ENCODE measurements around the gene EIF5B. TPM values are rescaled to one million over a fixed set of nuclear protein-coding genes. Genes with fewer than 3 reads are reported as not detected.

EIF5B gene
- total RNA-seq, 4 donors from 2014 or later, result 21.4 to 83.5 (median 33.5) TPM

GRCh38 chr2:99397266-99397920, 60.2 kb downstream of the EIF5B start:
- no peak for TF ChIP-seq CTCF (IDR thresholded peaks at IDR 0.05)
- TF ChIP-seq POLR2A (IDR thresholded peaks at IDR 0.05), result no peak
- Histone ChIP-seq H3K36me3 (no peaks in the 10 kb centered on the region), H3K4me1 (no peaks in the 10 kb centered on the region), H3K4me3 (no peak overlapping the region), H3K27me3 (no peaks in the 10 kb centered on the region), H3K9me3 (no peaks in the 10 kb centered on the region), H3K27ac (no peak overlapping the region)
- DNase-seq, result no peak
- intact Hi-C loops (cut with DNase I; ENCODE audit: low total_unique reads), result no loop called here

GRCh38 chr2:99398303-99398702, 61.1 kb downstream of the EIF5B start:
- no peak for DNase-seq
- intact Hi-C loops (cut with DNase I; ENCODE audit: low total_unique reads), result no loop called here
- Histone ChIP-seq H3K9me3 (no peaks in the 10 kb centered on the region), H3K27me3 (no peaks in the 10 kb centered on the region), H3K4me1 (no peaks in the 10 kb centered on the region), H3K27ac (no peak overlapping the region), H3K4me3 (no peak overlapping the region), H3K36me3 (no peaks in the 10 kb centered on the region)
- TF ChIP-seq POLR2A (IDR thresholded peaks at IDR 0.05) (no peak), CTCF (IDR thresholded peaks at IDR 0.05) (no peak)

- TF ChIP-seq CTCF (IDR thresholded peaks at IDR 0.05) (no peak), POLR2A (IDR thresholded peaks at IDR 0.05) (no peak)
- no peaks in the 10 kb centered on the region for H3K4me1 ChIP-seq
- no peak overlapping the region for H3K4me3 ChIP-seq
- intact Hi-C loops (cut with DNase I; ENCODE audit: low total_unique reads), result no loop called here
- H3K27me3 ChIP-seq, result no peaks in the 10 kb centered on the region
- no peaks in the 10 kb centered on the region for H3K36me3 ChIP-seq
- no peaks in the 10 kb centered on the region for H3K9me3 ChIP-seq
- H3K27ac ChIP-seq, result no peak overlapping the region
- DNase-seq, result no peak
Observed at GRCh38 chr2:99399063-99399462, 61.9 kb downstream of the EIF5B start.

GRCh38 chr2:99399795-99400194, 62.6 kb downstream of the EIF5B start:
- DNase-seq, result no peak
- H3K27me3 ChIP-seq, result no peaks in the 10 kb centered on the region
- no peaks in the 10 kb centered on the region for H3K36me3 ChIP-seq
- no peak overlapping the region for H3K4me3 ChIP-seq
- intact Hi-C loops (cut with DNase I; ENCODE audit: low total_unique reads), result no loop called here
- no peaks in the 10 kb centered on the region for H3K4me1 ChIP-seq
- no peak overlapping the region for H3K27ac ChIP-seq
- H3K9me3 ChIP-seq, result no peaks in the 10 kb centered on the region
- TF ChIP-seq POLR2A (IDR thresholded peaks at IDR 0.05) (no peak), CTCF (IDR thresholded peaks at IDR 0.05) (no peak)

GRCh38 chr2:99401841-99402240, 64.7 kb downstream of the EIF5B start:
- intact Hi-C loops (cut with DNase I; ENCODE audit: low total_unique reads), result no loop called here
- no peaks in the 10 kb centered on the region for H3K36me3 ChIP-seq
- no peak overlapping the region for H3K27ac ChIP-seq
- H3K27me3 ChIP-seq, result no peaks in the 10 kb centered on the region
- no peaks in the 10 kb centered on the region for H3K9me3 ChIP-seq
- DNase-seq, result no peak
- no peak for TF ChIP-seq POLR2A (IDR thresholded peaks at IDR 0.05)
- TF ChIP-seq CTCF (IDR thresholded peaks at IDR 0.05), result no peak
- no peak overlapping the region for H3K4me3 ChIP-seq
- no peaks in the 10 kb centered on the region for H3K4me1 ChIP-seq
